Stimulated activated naive CD4-positive, alpha-beta T cell treated with Interleukin-2 at 50 U/mL for 16 hours (primary cell): ENCODE measurements around the gene TMUB2.

Source experiments
- DNase-seq: peaks from one replicate; lab custom pipeline; 2025; lab: John Stamatoyannopoulos, UW

The TMUB2 gene

DNA sequence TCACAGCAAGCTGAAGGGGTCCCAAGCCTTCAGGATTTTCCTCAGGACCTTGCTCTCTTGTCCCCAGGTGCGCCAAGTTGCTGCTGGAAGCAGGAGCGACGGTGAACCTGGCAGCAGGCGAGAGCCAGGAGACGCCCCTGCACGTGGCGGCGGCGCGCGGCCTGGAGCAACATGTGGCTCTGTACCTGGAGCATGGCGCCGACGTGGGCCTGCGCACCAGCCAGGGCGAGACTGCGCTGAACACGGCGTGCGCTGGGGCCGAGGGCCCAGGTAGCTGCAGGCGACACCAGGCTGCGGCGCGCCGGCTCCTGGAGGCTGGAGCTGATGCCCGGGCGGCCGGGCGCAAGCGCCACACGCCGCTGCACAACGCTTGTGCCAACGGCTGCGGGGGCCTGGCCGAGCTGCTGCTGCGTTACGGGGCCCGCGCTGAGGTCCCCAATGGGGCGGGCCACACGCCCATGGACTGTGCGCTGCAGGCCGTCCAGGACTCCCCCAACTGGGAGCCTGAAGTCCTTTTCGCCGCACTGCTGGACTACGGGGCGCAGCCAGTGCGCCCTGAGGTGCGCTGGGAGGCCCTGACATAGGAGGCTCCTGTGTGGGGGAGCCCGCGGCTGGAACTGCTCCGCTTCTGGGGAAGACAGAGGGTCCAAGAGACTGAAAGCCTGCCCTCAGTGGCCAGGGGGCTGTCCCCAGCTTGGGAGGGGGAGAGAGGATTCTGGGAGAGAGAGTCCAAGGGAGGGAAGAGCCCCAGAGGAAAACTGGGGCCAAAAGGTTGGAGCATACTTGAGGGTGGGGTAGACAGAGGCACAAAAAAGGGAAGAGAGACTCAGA, 9.9 kb upstream of the TMUB2 start:
- DNase-seq: no peak

DNA sequence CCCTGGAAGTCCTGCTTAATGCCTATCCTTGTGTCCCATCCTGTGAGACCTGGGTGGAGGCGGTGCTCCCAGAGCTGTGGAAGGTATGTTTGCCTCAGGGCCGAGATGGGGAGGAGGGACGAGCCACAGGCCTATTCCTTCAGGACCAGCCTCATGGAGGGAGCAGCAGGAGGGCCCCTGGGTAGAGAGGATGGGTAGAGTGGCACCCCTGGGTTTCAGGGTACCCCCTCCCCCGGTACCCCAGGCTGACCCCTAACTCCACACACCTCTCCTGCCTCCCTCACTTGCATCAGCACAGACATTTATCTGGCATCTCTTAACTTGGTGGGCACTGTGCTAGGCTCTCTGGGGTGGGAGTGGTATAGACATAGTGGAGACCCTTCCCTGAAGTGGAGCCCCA, 9.1 kb upstream of the TMUB2 start:
- no peak for DNase-seq

GRCh38 chr17:44178133-44178532, 8.6 kb upstream of the TMUB2 start:
- DNase-seq: no peak

- no peak for DNase-seq
Observed at GRCh38 chr17:44183024-44183423, 3.7 kb upstream of the TMUB2 start.

DNA sequence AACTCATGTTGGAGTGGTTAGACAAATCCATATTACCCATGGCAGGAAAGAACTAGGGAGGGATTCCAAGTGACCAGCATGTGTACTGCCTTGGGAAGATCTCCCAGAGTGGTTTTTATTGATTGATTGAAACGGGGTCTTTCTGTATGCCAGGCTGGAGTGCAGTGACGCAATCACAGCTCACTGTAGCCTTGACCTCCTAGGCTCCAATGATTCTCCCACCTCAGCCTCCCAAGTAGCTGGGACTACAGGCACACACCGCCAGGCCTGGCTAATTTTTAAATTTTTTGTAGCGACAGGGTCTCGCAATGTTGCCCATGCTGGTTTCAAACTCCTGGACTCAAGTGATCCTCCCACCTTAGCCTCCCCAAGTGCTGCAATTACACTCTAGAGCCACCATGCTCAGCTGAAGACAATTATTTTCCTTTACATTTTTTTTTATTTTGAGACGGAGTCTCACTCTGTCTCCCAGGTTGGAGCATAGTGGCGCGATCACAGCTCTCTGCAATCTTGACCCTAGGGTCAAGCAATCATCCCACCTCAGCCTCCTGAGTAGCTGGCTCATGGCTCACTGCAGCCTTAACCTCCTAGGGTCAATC, 2.5 kb upstream of the TMUB2 start:
- no peak for DNase-seq

- peak; percentile 83 for DNase-seq
Observed at GRCh38 chr17:44187131-44187899, 543 bp downstream of the TMUB2 start.

GRCh38 chr17:44188576-44189403, 2.0 kb downstream of the TMUB2 start:
- DNase-seq: no peak

DNA sequence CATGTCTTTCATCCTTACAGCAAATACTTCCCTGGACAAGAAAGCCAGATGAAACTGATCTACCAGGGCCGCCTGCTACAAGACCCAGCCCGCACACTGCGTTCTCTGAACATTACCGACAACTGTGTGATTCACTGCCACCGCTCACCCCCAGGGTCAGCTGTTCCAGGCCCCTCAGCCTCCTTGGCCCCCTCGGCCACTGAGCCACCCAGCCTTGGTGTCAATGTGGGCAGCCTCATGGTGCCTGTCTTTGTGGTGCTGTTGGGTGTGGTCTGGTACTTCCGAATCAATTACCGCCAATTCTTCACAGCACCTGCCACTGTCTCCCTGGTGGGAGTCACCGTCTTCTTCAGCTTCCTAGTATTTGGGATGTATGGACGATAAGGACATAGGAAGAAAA, 3.7 kb downstream of the TMUB2 start:
- DNase-seq: no peak

DNA sequence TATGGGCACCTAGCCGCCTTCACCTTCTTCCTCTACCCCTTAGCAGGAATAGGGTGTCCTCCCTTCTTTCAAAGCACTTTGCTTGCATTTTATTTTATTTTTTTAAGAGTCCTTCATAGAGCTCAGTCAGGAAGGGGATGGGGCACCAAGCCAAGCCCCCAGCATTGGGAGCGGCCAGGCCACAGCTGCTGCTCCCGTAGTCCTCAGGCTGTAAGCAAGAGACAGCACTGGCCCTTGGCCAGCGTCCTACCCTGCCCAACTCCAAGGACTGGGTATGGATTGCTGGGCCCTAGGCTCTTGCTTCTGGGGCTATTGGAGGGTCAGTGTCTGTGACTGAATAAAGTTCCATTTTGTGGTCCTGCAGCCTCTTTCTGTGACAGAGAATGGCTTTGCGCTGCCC, 4.6 kb downstream of the TMUB2 start:
- no peak for DNase-seq

DNA sequence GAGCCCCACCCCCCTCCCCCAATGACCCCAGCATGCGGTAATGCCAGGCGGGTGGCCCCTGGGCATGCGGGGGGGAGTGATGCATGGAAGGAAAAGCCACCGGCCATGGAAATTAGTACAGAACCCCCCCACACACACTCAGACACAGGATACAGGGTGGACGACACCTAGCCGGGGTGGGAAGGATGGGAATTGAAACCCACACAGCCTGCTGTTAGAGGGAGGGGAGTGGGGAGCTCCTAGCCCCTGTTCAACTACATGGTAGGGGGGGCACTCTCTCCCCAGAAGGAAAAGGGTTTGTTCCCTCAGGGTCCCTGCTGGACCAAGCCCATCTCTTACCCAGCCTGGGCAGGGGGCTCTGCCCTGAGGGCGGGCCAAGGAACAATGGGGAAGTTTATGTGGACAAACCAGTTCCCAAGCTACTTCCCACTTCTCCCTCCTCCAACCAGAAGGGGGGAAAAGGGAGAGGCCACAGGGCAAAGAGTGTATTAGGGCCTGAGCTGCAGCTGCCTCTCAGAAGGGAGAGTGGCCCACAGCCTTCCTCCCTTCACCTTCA, 5.2 kb downstream of the TMUB2 start:
- no peak for DNase-seq

DNA sequence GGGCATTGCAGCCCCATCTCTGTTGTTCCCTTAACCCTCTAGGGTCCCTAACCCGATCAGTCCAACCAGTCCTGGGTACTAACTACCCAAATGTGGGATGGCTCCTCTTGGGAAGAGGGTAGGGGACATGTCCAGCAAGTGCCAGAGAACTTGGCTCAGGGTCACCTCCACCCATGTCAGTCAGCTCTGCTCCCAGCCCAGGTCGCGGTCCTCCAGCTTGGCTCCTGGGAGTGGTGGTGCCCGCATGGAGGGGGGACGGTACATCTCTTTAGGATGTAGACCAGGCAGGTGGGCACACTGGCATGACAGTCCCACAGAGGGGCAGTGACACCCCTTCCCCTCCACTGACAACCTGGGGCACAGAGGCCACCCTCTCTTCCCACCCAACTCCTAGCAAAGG, 6.0 kb downstream of the TMUB2 start:
- no peak for DNase-seq

DNA sequence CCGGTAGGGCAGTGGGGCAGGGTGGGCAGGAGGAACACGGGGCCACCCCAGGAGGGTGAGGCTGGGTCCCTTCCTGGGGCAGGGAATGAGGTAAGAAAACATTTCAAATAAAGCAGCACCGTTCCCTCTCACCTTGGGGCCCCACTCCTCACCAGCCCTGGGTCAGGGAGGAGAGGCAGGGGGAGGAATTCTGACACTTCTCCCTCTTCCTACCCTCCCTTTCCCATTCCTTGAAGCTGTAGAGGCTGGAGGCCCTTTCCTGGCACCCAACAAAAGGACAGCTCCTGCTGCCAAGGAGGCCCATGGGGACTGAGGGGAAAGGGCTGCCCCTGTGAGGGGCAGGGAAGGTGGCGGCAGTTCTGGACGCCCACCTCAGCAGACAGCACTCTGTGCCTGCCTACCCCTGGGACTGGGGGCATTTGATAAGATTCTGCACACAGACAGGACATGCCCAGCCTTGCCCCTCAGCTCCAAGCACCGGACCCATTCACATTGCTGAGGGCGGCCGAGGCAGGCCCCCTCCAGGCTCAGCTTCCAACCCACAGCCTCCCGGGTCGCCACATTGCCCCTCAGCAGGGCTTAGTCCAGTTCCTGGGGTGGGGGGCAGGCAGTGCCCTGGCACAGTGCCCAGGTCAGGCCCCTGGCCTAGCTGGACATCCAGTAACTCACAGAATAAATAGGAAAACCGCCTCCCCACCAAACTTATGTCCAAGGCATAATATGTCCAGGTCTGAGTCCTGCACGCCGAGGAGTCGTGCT, 6.7 kb downstream of the TMUB2 start:
- no peak for DNase-seq

DNA sequence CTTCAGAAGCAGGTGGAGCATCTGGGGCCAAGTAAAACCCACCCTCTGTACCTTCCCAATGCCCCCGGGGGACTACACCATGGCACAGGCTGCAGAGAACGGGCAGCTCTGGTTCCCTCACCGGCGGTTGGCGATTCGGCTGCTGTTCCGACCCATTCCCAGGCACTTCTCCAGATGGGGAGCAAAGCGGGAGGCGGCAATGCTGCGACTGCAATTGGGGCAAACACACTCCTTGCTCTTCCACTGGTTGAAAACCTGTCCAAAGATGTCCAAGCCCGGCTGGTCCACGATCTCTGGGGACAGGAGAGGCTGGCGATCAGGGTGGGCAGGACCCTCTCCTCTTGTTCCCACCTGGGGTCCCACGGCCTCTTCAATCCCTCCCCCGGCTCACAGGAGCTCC, 10.3 kb downstream of the TMUB2 start:
- DNase-seq: no peak

DNA sequence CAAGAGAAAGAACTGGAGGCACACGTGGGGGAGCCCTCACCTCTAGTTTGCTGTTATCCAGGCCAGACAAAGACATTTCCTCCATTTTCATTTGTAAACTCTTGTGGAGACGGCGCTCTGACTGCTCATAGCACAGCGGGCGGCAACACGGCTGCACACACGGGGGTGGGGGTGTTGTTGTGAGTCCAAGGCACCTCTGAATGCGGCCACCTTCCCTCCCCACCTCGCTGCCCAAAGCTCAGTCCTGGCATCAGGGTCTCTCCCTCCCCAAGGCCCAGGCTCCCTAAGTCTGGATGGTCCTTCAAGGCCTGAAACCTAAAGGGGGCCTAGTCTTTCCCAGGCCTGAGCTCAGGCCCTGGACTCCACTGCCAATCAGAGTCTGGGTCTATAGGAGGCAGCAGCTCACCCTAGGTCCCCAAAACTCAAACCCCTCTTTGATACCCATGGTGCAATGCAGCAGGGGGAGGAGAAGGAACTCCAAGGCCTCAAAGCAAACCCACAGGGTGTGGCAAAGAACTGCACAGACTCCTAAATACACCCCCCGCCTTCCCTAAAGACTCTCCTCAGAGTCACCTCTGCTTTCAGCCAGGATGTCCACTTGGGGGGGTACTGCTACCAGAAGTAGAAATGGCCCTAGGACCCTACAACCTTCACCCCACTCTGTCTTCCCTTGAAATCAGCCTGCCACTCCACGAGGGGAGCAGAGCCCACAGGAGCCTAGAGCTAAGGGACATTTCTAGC, 11.4 kb downstream of the TMUB2 start:
- no peak for DNase-seq

- peak; percentile 64 for DNase-seq
Observed at GRCh38 chr17:44198721-44199552, 12.2 kb downstream of the TMUB2 start.

DNA sequence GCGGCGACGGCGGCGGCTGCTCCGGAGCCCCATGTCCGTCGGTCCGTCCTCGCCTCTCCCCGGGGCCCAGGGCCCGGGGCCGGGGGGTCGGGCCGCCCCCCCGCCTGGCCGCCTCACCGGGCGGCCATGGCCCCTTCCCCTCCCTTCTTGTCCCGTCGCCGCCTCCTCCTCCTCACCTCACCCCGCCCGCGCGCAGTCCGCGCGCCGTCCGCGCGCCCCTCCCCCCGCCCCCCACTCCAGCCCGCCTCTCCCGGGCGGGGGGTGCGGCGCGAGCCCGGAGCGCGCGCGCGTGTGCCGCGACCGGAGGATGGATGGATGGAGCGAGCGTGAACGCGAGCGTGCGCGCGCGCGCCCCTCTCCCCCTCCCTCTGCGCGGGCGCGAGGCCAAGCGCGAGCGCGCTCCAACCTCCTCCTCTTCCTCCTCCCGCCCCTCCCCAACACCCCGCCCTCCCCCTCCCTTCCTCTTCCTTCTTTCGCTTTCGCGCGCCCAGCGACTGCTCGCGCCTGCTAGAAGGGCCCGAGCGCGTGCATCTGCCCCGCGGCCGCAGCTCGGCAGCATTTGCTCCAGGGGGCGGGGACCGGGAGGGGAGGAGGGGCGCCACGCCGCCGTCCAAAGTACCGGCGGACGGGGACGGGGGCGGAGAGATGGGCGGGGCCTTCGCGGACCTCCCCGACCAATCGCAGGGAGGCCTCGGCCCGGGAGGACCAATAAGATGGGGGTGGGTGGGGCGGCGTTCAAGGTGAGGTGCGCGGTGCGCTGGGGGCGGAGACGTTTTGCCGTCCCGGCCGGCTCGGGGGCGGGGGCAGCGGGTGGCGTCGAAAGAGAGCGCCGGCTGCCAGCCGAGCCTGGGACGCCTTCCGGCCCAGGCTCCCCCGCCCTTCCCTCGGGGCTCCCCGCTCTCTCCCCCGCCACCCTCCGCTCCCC, 13.0 kb downstream of the TMUB2 start, which contains the start of gene ATXN7L3:
Gene ATXN7L3 (minus strand): TSS at position 332 of the 925 bp plus-strand sequence. CDS start 1,814 bp downstream, outside the sequence.
- peak; percentile 100 for DNase-seq

DNA sequence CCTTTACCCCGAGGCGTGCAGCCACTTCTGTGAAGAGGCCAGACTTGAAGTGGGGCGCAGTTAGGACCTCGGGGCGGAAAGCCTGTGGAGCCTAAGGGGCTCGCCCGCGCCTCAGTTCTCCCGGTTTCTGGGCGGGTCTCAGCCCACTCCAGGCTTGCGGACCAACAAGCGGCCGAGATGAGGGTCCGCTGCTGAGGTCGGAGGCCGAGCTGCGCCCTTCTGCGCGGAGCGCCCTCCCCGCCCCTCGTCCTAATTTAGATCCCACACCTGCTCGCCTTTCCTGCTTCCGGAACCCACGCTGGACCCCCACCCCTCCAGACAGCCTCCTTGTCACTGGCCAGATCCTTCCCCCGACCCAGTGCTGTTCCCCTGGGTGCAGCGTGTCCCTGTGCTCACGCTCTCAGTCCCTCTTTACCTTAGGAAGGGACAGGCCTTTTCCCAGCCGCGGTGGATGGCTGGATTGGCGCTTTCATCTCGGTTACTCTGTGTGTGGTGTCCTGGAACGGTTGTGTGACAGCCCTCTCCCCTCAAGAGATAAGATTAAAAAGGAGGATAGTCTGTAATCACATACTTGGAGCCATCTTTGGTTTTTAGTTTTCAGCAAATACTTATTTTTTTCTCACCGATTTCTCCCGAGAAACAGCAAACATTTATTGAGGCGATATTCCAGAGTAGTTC, 13.8 kb downstream of the TMUB2 start:
- no peak for DNase-seq

DNA sequence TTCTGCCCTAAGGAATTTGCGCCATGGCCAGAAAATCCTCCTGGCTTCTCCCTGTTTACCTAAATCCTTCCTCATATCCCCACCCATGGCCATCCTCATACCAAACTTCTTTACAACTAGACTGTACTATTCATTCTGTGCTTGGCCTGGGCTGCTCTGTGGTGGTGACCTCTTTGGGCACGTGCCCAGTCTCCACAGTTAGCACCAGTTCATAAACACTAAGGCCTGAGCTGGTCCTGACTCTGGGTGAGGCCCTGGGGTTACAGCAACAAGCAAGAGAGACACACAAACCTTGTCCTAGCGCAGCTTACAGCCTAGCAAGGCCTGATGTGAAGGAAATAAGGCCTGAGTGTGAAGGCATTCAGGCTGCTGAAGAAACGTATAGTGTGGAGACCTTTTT, 16.0 kb downstream of the TMUB2 start:
- no peak for DNase-seq
